ENCODE results near the gene ARHGEF3.
A peak's percentile ranks its signal among the peaks of the same experiment; 100 is the strongest.

ARHGEF3 gene

GRCh38 chr3:56787784-56788256 lies 13.9 kb downstream of the ARHGEF3 start:
- 94% methylated on average over 2 of the region's 6 CpGs for WGBS (ENCODE audit: insufficient coverage)
- no peak for DNase-seq
- no peaks in the 10 kb centered on the region for H3K36me3 ChIP-seq (ENCODE audit: control insufficient read depth in 4 of 4, insufficient read depth in 4 of 4, low read length in 3 of 4)
- H3K4me1 ChIP-seq (ENCODE audit: control extremely low read depth in 1 of 4, control insufficient read depth in 4 of 4, insufficient read depth in 4 of 4, low read length in 3 of 4) = peaks cover 34 to 95% (median 75%) of the 10 kb centered on the region in 4 experiments
- H3K27ac ChIP-seq (ENCODE audit: insufficient read depth in 1 of 2, low read depth in 1 of 2, low read length in 2 of 2, poor library complexity in 1 of 2, severe bottlenecking in 2 of 2) = no peak overlapping the region
- no peak overlapping the region for H3K4me3 ChIP-seq (ENCODE audit: control insufficient read depth in 1 of 7, extremely low read depth in 1 of 7, insufficient read depth in 4 of 7, low read depth in 2 of 7, low read length in 6 of 7)
- ChIA-PET CTCF (interaction anchor here (1.0 to 4.7 kb wide), 4 partner anchors 12 to 203 kb away, joined by 3 to 40 read pairs (median 4); partner anchors contain the start of gene ARHGEF3), POLR2A (no interaction called here)
- no peaks in the 10 kb centered on the region for H3K27me3 ChIP-seq (replicated peaks in 2 of 5; ENCODE audit: control insufficient read depth in 4 of 5, insufficient read depth in 5 of 5, low read length in 4 of 5)
- H3K9me3 ChIP-seq (ENCODE audit: control extremely low read depth in 1 of 5, control insufficient read depth in 4 of 5, insufficient read depth in 2 of 5, low read depth in 1 of 5, low read length in 4 of 5) = no peaks in the 10 kb centered on the region

GRCh38 chr3:56787258-56787775 lies 14.4 kb downstream of the ARHGEF3 start:
- Histone ChIP-seq H3K4me3 (ENCODE audit: control insufficient read depth in 1 of 7, extremely low read depth in 1 of 7, insufficient read depth in 4 of 7, low read depth in 2 of 7, low read length in 6 of 7) (peak overlapping the region in 1 of 7 experiments; percentile 13), H3K27ac (ENCODE audit: insufficient read depth in 1 of 2, low read depth in 1 of 2, low read length in 2 of 2, poor library complexity in 1 of 2, severe bottlenecking in 2 of 2) (no peak overlapping the region), H3K27me3 (replicated peaks in 2 of 5; ENCODE audit: control insufficient read depth in 4 of 5, insufficient read depth in 5 of 5, low read length in 4 of 5) (no peaks in the 10 kb centered on the region), H3K4me1 (ENCODE audit: control extremely low read depth in 1 of 4, control insufficient read depth in 4 of 4, insufficient read depth in 4 of 4, low read length in 3 of 4) (peaks cover 34 to 98% (median 79%) of the 10 kb centered on the region in 4 experiments), H3K9me3 (ENCODE audit: control extremely low read depth in 1 of 5, control insufficient read depth in 4 of 5, insufficient read depth in 2 of 5, low read depth in 1 of 5, low read length in 4 of 5) (no peaks in the 10 kb centered on the region), H3K36me3 (ENCODE audit: control insufficient read depth in 4 of 4, insufficient read depth in 4 of 4, low read length in 3 of 4) (no peaks in the 10 kb centered on the region)
- 66% methylated on average over 7 of the region's 9 CpGs for WGBS (ENCODE audit: insufficient coverage)
- ChIA-PET CTCF (interaction anchor here (1.0 to 5.9 kb wide), 3 partner anchors 12 to 203 kb away, joined by 3 to 66 read pairs (median 6); partner anchors contain the start of gene ARHGEF3), POLR2A (no interaction called here)
- DNase-seq = peak in 2 of 3 donors; percentile 63 to 78

GRCh38 chr3:56785499-56785898 lies 16.2 kb downstream of the ARHGEF3 start:
- no peaks in the 10 kb centered on the region for H3K27me3 ChIP-seq (replicated peaks in 2 of 5; ENCODE audit: control insufficient read depth in 4 of 5, insufficient read depth in 5 of 5, low read length in 4 of 5)
- peaks cover 30 to 88% (median 66%) of the 10 kb centered on the region in 4 experiments for H3K4me1 ChIP-seq (ENCODE audit: control extremely low read depth in 1 of 4, control insufficient read depth in 4 of 4, insufficient read depth in 4 of 4, low read length in 3 of 4)
- WGBS (ENCODE audit: insufficient coverage) = 97% methylated on average over 2 of the region's 4 CpGs
- ChIA-PET POLR2A (no interaction called here), CTCF (interaction anchor here (1.3 to 5.9 kb wide), 6 partner anchors 9 to 204 kb away, joined by 3 to 66 read pairs (median 5); partner anchors contain the start of gene ARHGEF3)
- H3K36me3 ChIP-seq (ENCODE audit: control insufficient read depth in 4 of 4, insufficient read depth in 4 of 4, low read length in 3 of 4) = no peaks in the 10 kb centered on the region
- H3K9me3 ChIP-seq (ENCODE audit: control extremely low read depth in 1 of 5, control insufficient read depth in 4 of 5, insufficient read depth in 2 of 5, low read depth in 1 of 5, low read length in 4 of 5) = no peaks in the 10 kb centered on the region
- no peak overlapping the region for H3K27ac ChIP-seq (ENCODE audit: insufficient read depth in 1 of 2, low read depth in 1 of 2, low read length in 2 of 2, poor library complexity in 1 of 2, severe bottlenecking in 2 of 2)
- DNase-seq = no peak
- H3K4me3 ChIP-seq (ENCODE audit: control insufficient read depth in 1 of 7, extremely low read depth in 1 of 7, insufficient read depth in 4 of 7, low read depth in 2 of 7, low read length in 6 of 7) = no peak overlapping the region

- DNase-seq = no peak
- ChIA-PET POLR2A (no interaction called here), CTCF (interaction anchor here (1.0 to 5.9 kb wide), 6 partner anchors 9 to 204 kb away, joined by 3 to 66 read pairs (median 5); partner anchors contain the start of gene ARHGEF3)
- Histone ChIP-seq H3K4me3 (ENCODE audit: control insufficient read depth in 1 of 7, extremely low read depth in 1 of 7, insufficient read depth in 4 of 7, low read depth in 2 of 7, low read length in 6 of 7) (no peak overlapping the region), H3K36me3 (ENCODE audit: control insufficient read depth in 4 of 4, insufficient read depth in 4 of 4, low read length in 3 of 4) (no peaks in the 10 kb centered on the region), H3K9me3 (ENCODE audit: control extremely low read depth in 1 of 5, control insufficient read depth in 4 of 5, insufficient read depth in 2 of 5, low read depth in 1 of 5, low read length in 4 of 5) (no peaks in the 10 kb centered on the region), H3K4me1 (ENCODE audit: control extremely low read depth in 1 of 4, control insufficient read depth in 4 of 4, insufficient read depth in 4 of 4, low read length in 3 of 4) (peaks cover 22 to 79% (median 57%) of the 10 kb centered on the region in 4 experiments), H3K27ac (ENCODE audit: insufficient read depth in 1 of 2, low read depth in 1 of 2, low read length in 2 of 2, poor library complexity in 1 of 2, severe bottlenecking in 2 of 2) (peak overlapping the region in 1 of 2 experiments; percentile 15), H3K27me3 (replicated peaks in 2 of 5; ENCODE audit: control insufficient read depth in 4 of 5, insufficient read depth in 5 of 5, low read length in 4 of 5) (no peaks in the 10 kb centered on the region)
- WGBS (ENCODE audit: insufficient coverage) = 73% methylated on average over 3 of the region's 5 CpGs
Measured at GRCh38 chr3:56784448-56785001, 17.2 kb downstream of the ARHGEF3 start.

GRCh38 chr3:56783644-56784447 lies 17.9 kb downstream of the ARHGEF3 start:
- Histone ChIP-seq H3K9me3 (ENCODE audit: control extremely low read depth in 1 of 5, control insufficient read depth in 4 of 5, insufficient read depth in 2 of 5, low read depth in 1 of 5, low read length in 4 of 5) (no peaks in the 10 kb centered on the region), H3K4me1 (ENCODE audit: control extremely low read depth in 1 of 4, control insufficient read depth in 4 of 4, insufficient read depth in 4 of 4, low read length in 3 of 4) (peaks cover 19 to 72% (median 51%) of the 10 kb centered on the region in 4 experiments), H3K4me3 (ENCODE audit: control insufficient read depth in 1 of 7, extremely low read depth in 1 of 7, insufficient read depth in 4 of 7, low read depth in 2 of 7, low read length in 6 of 7) (peak overlapping the region in 5 of 7 experiments; percentile 7 to 48 (median 34)), H3K36me3 (ENCODE audit: control insufficient read depth in 4 of 4, insufficient read depth in 4 of 4, low read length in 3 of 4) (no peaks in the 10 kb centered on the region), H3K27ac (ENCODE audit: insufficient read depth in 1 of 2, low read depth in 1 of 2, low read length in 2 of 2, poor library complexity in 1 of 2, severe bottlenecking in 2 of 2) (peak overlapping the region in 1 of 2 experiments; percentile 75), H3K27me3 (replicated peaks in 2 of 5; ENCODE audit: control insufficient read depth in 4 of 5, insufficient read depth in 5 of 5, low read length in 4 of 5) (no peaks in the 10 kb centered on the region)
- peak; percentile 85 to 99 (median 98) for DNase-seq
- POLR2A ChIA-PET = no interaction called here
- 38% methylated on average over 8 of the region's 8 CpGs for WGBS (ENCODE audit: insufficient coverage)
- CTCF ChIA-PET = interaction anchor here (1.0 to 5.9 kb wide), 6 partner anchors 8 to 36 kb away, joined by 3 to 66 read pairs (median 7); partner anchors contain the start of gene ARHGEF3

GRCh38 chr3:56782906-56783305 lies 18.8 kb downstream of the ARHGEF3 start:
- CTCF ChIA-PET = interaction anchor here (1.0 to 5.9 kb wide), 6 partner anchors 8 to 35 kb away, joined by 4 to 66 read pairs (median 7); partner anchors contain the start of gene ARHGEF3
- no peaks in the 10 kb centered on the region for H3K36me3 ChIP-seq (ENCODE audit: control insufficient read depth in 4 of 4, insufficient read depth in 4 of 4, low read length in 3 of 4)
- peak in 2 of 3 donors; percentile 18 to 37 for DNase-seq
- H3K4me1 ChIP-seq (ENCODE audit: control extremely low read depth in 1 of 4, control insufficient read depth in 4 of 4, insufficient read depth in 4 of 4, low read length in 3 of 4) = peaks cover 19 to 63% (median 43%) of the 10 kb centered on the region in 4 experiments
- H3K9me3 ChIP-seq (ENCODE audit: control extremely low read depth in 1 of 5, control insufficient read depth in 4 of 5, insufficient read depth in 2 of 5, low read depth in 1 of 5, low read length in 4 of 5) = no peaks in the 10 kb centered on the region
- H3K27me3 ChIP-seq (replicated peaks in 2 of 5; ENCODE audit: control insufficient read depth in 4 of 5, insufficient read depth in 5 of 5, low read length in 4 of 5) = no peaks in the 10 kb centered on the region
- POLR2A ChIA-PET = interaction anchor here (0.5 kb wide), 1 partner anchor 214 kb away, joined by 3 read pairs; no protein-coding TSS in a partner anchor
- H3K27ac ChIP-seq (ENCODE audit: insufficient read depth in 1 of 2, low read depth in 1 of 2, low read length in 2 of 2, poor library complexity in 1 of 2, severe bottlenecking in 2 of 2) = peak overlapping the region in 1 of 2 experiments; percentile 75
- no CpG with 5 or more reads among the region's 2 CpGs for WGBS (ENCODE audit: insufficient coverage)
- no peak overlapping the region for H3K4me3 ChIP-seq (ENCODE audit: control insufficient read depth in 1 of 7, extremely low read depth in 1 of 7, insufficient read depth in 4 of 7, low read depth in 2 of 7, low read length in 6 of 7)
